Middle frontal gyrus (tissue), 1 donor: ENCODE measurements around the gene ARHGEF1.
"Not testable (repeated sequence)": the region's sequence is repeated elsewhere in the genome, so short reads cannot be mapped to it uniquely, and the experiment has no call there.

Source experiments
- DNase-seq: peaks from one replicate; pipeline ENCODE4 v3.0.0-alpha.2; 2015; ENCODE audit warnings: low spot score; ENCODE audit errors: extremely low spot score

ARHGEF1 gene

GRCh38 chr19:41863209-41863931, 19.6 kb upstream of the ARHGEF1 start:
- no peak for DNase-seq

GRCh38 chr19:41864374-41864773, 18.6 kb upstream of the ARHGEF1 start:
- no peak for DNase-seq

DNA sequence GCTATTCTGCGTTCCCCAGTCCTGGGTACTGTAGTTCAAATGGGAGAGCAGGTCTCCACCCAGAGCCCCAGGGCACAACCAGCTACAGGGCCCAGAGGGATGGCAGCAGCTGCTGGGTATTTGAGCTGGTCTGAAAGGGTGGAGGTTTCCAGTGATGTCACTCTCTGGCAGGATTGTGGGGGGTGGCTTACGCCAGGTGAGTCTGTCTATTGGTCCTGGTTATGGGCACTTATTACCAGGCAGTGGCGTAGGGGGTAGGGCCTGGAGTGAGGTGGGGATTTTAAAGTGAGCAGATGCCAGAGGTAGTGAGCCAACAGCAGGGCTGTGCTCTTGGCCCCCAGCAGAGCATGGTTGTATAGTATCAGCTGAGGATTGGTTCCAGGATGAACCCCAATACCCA, 16.7 kb upstream of the ARHGEF1 start:
- no peak for DNase-seq

- no peak for DNase-seq
Observed at GRCh38 chr19:41868120-41868988, 14.6 kb upstream of the ARHGEF1 start.

DNA sequence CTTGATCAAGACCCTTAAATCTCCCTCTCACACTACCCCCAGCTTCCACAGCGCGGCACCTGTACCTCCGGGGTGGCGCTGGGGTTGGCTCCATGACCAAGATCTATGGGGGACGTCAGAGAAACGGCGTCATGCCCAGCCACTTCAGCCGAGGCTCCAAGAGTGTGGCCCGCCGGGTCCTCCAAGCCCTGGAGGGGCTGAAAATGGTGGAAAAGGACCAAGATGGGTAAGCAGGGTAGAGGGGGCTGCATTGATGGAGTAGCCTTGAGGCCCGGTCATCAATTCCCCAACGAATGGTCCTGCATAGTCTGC, 14.0 kb upstream of the ARHGEF1 start:
- DNase-seq = no peak

DNA sequence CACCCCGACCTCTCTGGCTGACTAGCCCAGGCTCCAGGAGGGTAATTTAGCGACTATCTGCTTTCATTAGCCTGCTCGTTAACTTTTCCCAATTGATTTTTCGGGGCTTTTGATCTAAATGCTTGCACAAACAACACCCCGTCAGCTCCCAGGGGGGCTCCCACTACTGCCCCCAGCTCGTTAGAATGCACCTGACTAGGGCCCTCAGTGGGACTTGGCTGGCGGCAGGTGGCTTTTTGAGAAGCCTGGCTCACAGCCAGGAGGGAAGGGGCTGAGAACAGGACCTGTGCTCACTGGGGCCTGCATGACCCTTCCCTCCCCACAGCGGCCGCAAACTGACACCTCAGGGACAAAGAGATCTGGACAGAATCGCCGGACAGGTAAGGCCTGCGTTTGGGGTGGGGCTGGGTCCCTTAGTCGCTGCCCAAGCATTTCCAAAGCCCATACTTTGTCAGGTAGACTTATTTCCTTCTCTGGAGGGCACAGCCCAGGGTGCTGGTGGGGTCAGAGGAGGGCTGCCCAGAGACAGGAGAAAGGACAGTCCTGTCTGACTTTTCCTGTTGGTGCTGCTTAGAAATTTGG, 13.5 kb upstream of the ARHGEF1 start:
- DNase-seq = no peak

- no peak for DNase-seq
Observed at GRCh38 chr19:41870401-41870873, 12.5 kb upstream of the ARHGEF1 start.

GRCh38 chr19:41871573-41872383, 11.2 kb upstream of the ARHGEF1 start:
- DNase-seq = no peak

DNA sequence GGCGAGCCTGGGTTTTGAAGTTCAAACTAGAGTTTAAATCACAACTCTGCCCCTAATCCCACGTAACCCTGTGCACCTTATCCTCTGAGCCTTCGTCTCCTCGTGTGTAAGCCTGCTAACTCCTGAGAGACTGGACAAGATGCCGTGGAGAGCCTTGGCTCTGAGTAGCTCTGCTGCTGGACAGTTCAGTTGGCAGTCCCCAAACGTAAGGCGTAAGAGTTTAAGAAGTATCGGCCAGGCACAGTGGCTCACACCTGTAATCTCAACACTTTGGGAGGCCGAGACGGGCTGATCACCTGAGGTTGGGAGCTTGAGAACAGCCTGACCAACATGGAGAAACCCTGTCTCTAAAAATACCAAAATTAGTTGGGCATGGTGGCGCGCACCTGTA, 10.6 kb upstream of the ARHGEF1 start:
- no peak for DNase-seq

GRCh38 chr19:41872775-41873647, 10.0 kb upstream of the ARHGEF1 start:
- no peak for DNase-seq

- not testable (repeated sequence) for DNase-seq
Observed at GRCh38 chr19:41875973-41876372, 7.0 kb upstream of the ARHGEF1 start.

GRCh38 chr19:41876847-41877832, 5.8 kb upstream of the ARHGEF1 start, which contains the start of gene CD79A:
Gene CD79A (plus strand): TSS chr19:41877279. CDS start chr19:41877305, 26 bp downstream.
- no peak for DNase-seq

DNA sequence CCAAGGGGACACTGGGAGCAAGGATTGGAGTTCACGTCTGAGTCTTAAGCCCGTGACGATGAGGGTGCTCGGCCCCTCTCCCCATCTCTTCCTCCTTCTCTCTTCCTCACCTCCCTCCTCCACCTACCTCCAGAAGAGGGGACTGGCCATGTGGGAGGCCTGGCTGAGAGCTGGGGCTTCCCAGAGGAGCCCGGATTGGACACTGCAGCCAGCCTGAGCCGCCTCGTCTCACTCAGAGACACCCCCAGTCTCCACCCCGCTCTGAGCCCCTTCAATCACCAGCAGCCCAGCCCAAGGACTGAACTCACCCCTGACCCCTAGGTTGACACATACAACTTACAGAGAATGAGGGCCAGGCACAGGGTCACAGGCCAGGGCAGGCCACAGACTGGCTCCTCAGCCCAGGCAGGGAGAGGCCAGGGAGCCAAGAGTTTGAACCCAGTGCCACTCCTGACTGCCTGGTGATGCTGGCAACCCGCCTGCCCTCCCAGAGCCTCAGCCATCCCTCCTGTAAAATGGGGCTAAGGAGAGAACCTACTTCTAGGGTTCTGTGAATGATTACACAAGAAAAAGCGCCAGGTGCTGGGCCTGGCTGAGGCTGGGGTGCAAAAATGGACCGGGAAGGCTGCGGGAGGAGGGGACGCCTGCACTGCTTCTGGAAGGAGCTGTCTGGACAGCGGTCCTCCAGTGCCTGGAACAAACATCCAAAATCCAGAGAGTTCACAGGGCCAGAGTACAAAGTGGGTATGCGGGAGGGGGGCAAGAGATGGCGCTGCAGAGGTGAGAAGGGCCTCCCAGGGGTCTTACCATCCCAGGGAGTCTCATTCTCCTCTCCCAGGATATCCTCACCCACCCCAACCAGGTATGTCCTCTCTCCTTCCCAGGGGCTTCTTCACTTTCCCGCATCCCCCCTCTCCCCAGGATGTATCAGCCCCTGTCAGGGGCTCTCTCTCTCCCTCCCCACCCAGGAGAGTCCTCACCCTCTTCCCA, 4.8 kb upstream of the ARHGEF1 start:
- DNase-seq = no peak

DNA sequence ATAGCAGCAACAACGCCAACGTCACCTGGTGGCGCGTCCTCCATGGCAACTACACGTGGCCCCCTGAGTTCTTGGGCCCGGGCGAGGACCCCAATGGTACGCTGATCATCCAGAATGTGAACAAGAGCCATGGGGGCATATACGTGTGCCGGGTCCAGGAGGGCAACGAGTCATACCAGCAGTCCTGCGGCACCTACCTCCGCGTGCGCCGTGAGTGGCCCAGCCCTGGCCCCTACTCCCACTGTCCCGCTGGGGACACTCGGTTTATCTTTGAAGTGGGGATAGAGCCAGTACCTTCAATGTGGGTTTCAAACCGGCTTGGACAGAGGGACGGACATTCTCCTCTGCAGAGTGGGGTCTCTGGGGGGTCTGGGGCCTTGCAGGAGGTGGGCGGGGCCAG, 3.9 kb upstream of the ARHGEF1 start:
- DNase-seq = no peak

GRCh38 chr19:41879670-41880328, 3.2 kb upstream of the ARHGEF1 start:
- DNase-seq = no peak

DNA sequence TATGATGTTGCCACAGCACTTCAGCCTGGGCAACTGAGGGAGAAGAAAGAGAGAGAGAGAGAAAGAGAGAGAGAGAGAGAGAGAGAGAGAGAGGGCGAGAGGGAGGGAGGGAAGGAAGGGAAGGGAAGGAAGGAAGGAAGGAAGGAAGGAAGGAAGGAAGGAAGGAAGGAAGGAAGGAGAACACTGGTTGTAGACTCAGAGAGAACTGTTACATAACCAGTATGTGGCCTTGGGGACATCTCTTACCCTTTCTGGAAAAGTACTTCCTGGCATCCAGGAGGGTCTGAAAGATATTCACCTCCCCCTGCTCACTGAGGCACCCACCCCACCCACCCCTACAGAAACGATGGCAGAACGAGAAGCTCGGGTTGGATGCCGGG, 2.7 kb upstream of the ARHGEF1 start:
- DNase-seq = no peak

DNA sequence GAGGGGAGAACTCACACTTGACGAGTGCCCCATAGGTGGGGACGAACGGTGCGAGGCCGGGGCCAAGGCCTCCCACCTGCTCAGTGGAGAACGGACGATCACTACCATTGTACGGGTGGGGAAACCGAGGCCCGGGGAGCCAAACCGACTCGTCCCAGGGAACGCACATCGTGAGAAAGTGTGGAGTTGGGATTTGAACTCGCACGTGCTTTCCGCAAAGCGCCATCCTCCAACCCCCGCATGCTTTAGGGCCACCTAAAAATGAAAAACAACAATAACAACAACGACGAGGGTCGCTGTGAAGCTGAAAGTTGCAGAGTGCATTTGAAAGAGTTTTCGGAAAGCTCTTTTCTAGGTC, 458 bp downstream of the ARHGEF1 start:
- no peak for DNase-seq
